ENCODE data around the gene PRKD2.
"Not testable (repeated sequence)": the region's sequence is repeated elsewhere in the genome, so short reads cannot be mapped to it uniquely, and the experiment has no call there.

The PRKD2 gene

DNA sequence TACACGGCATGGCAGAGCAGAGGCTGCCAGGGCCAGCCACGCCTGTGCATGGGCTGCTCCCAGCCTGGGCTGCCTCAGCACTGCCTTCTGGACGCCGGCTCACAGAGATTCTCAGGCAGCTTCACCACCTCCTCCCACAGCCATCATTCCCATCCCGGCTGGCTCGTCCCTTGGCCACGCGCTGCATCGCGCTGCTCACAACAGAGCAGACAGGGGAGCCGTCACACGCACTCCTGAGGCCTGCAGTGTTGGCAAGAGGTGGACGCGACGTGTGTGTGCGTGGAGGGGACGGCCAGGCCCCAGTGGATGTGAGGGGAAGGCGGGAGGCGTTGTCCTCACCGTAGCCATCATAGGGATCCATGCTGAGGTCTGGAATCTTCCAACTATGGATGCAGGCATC lies 7.6 kb upstream of the PRKD2 start:
- no peak for DNase-seq (ENCODE audit: low read depth)

DNA sequence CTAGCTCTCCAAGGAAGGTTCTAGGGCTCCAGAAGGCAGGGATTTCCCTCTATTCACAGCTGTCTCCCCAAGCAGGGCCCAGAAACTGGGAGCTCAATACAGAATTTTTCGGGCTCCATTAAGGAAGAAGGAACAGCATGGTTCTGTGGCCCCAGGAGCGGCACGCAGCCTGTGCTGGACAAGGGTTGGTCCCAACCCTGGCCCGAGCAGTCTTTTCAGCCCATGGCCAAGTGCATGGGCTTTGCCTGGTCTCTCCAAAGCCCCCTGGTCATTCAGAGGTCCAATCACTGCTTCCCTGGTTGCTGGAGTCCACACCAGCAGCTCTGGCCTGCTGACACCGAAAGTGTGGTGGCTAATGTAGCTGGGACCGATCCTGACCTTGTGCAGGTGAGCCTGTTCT lies 6.6 kb upstream of the PRKD2 start:
- no peak for DNase-seq (ENCODE audit: low read depth)

DNA sequence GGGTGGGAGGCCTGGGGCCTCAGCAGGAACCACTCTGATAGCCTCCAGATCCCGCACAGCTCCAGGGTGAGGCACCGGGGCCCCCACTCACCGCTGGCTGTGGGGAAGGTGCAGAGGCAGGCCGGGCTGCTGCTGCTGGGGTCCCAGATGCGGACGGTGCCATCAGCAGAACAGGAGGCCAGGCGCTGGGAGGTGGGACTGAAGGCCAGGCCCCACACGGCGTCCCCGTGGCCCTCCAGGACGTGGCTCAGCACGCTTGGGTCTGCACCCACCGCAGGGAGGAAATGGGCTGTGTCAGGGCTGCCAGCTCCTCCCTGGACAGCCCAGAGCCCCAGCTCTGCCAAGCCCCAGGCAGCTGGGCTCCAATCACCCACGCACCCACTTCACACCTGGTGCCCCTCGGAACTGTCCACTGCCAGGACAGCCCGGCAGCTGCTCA lies 6.1 kb upstream of the PRKD2 start:
- DNase-seq (ENCODE audit: low read depth): no peak

DNA sequence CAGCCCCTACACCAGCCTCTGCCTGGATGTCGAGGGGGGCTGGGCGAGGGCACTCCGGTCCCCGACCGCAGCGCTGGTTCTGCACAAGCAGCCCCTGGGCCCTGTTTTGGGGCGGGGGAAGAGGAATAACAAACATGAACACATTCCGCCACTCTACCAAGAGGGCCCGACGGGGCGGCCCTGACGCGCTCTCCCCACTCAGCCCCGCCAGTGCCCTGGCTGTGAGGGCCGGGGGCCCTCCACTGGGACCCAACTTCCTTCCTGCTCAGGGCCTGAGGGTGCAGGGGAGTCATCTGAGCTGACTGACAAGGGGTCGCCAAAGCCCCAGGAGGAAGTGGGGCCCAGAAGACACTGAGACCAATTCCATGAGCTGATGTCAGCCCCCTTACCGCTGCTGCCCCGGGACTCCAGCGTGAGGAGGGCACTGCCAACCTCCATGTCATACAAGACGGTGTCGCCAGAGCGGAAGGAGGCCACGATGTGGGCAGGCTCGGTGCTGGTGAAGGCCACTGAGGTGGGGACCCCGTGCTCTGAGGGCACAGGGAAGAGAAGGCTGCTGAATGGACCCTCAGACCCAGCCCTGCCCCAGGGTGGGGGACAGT lies 5.6 kb upstream of the PRKD2 start:
- DNase-seq (ENCODE audit: low read depth): no peak

DNA sequence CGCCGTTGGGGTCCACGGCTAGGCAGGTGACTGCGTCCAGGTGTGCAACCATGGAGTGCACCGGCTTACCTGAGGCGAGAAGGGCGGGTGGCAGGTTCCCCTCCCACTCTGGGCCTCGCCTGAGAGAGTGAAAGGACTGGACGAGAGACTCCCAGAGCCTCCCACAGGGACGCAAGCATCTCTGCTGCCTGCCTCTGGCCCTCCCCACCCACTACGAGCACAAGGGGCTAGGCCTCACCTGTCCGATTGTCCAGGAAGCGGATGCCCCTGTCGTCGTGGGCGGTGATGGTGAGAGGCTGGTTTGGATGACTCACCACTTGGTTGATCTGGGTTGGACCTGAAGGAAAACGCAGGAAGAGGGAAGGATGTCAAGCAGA lies 5.1 kb upstream of the PRKD2 start:
- no peak for DNase-seq (ENCODE audit: low read depth)

DNA sequence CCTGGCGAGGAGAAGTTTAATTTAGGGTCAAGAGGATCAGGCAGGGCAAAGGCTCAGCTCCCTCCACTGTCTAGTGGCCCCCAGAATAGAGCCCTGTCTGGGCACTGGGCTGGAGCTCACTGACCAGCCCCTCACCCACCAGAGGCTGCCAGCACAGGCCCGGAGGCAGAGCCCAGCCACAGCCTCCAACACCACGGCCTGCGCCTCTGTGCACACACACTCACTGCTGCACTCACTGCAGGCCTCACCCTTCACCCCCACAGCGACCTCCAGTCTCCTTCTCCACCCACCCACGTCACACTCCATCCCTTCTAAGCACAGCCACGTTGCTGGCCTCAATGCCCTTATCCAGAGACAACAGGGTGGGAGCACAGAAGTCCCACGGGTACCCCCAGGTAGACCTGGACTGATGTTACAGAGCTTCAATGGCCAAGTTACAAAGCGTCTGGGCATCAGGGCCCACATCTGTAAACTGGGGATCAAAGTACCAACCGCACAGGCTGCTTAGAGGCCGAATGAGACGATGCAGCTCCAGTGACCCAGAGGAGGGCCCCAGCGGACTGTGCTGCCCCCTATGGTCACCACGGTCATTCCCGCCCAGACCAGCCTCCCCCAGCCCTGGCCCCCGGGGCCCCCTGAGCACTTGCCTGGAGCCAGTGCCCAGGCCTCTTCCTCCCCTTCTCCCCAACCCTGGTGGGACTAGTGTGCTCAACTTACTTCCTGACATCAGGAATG lies 4.5 kb upstream of the PRKD2 start:
- DNase-seq (ENCODE audit: low read depth): no peak

DNA sequence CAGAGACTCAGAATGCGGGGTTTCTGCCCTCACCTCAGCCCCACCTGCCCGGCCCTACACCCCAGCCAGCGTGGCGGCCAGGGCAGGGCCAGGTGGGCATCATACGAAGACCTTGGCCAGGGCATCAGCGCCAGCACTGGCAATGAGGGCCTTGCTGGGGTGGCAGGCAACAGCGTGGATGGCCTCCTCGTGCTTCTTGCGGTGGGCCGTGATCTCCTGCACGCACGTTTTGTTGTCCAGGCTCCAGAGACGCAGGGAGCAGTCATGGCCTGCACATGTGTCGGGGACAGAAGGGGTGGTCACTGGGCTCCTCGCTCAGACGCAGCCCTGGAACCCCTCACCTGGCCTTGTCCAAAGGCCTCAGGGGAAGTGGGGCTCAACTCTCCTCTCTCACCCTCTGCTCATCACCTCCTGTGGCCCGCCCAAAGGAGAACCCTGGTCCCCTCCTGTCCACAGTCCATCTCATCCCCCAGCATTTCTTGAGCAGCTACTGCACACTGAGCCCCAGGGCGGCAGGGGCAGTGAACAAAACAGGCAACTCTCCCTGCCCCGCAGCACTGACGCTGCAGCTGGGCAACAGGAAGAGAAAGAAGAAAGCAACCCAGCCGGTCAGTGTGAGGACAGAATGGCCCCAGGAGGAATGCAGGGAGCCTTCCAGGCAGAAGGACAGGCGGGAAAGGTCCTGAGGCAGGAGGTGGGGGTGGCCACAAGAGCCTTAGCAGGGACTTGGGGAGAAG lies 3.8 kb upstream of the PRKD2 start:
- no peak for DNase-seq (ENCODE audit: low read depth)

DNA sequence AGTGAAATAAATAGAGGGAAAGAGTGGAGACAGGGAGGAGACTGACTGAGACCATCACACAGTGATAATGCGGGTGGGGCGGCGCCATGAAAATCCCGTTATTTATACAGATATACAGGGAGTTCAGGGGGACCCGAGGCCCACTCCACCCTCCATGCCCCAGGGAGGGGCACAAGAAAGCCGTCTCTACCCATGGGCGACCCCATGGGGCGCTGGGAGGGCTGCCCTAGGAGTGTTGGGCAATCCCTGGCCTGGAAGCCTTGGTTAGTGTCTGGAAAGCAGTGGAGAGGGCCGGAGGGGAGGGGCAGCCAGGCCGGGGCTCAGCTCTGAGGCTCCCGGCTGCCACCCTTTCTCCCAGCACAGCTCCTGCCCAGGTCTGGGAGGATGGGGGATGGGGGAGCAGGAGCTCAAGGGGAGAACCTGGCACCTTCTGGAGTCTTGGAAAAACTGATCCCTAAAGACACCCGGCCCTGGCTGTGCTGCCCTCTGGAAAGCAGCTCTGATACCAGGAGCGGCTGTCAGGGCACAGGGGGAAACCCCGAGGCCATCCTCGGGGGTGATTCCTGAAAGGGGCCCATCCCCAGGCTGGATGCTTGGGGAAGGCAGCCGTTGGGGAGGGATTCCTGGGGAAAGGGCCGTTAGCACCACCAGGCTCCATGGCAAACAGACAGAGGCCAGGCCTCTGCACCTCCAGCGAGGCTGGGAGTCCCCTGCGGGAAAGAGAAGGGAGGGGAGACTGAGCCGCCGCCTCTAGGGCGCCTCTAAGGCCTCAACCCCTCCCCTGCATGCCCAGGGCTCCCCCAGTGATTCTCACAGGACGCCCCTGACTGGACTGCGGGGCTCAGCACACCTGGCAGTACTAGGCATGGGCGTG lies 3.0 kb upstream of the PRKD2 start:
- DNase-seq (ENCODE audit: low read depth): peak; percentile 64

DNA sequence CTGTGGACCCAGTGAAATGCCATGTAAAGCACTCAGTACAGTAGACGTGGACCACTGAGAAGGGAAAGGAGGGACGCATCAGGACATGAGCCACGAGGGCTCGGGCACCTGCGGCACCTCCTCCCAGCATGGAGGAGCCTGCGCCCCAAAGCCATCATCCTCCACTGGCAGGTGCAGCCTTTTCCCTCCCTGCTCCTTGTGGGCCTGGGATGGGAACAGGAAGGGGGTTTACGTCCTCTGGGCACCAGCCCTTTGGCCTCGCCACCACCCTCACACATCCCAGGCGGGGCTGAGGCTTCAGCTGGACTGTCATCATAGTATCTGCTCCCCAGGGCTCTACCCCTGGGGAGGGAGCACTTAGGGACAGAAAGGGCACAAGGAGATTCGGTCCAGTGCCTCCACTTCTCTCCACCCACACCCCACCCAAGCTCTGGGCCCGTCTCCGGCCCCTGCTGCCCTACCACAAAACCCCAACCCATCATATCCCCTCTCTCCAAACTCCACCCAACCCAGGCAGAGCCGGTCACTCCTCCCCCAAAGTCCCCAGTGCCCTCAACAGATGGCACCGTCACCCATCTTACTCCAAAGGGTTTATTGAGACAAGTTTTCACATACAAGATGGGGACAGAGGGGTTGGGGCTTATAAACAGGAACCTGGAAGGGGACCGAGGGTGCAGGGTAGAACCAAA lies 2.2 kb upstream of the PRKD2 start:
- DNase-seq (ENCODE audit: low read depth): no peak

DNA sequence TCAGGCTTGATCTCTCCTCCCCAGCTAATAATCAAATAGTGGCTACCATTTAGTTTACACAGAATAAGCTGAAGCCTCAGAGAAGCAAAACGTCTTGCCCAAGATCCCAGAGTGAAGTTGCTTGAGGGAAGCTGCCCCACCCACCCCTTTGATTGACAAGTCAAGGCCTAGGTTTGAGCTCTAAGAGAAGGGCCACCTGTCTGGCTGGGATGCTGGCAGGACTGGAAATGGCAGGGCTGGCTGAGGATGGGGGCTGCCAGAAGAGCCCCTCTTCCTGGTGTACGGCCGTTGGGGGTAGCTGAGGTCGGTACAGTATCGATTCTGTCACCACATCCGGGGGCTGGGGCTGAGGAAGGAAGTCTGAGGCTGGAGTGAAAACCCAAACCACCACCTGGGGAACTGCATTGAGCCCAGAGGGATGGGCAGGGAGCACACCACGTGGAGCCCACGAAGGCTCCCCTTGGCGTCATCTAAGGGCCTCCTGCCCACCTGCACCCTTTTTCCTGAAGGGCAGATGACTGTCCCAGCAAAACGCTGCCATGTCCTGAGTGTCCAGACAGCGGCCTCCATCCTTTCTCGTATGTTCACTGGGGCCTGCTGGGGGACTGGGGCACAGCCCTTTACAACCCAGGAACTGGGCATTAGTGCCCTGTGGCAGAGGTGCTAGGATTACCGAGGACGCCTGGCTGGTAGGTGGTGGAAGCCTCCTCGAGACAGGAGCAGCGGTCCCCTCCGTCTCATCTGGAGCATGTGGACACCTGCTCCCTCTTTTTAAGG lies 1.4 kb upstream of the PRKD2 start:
- peak; percentile 66 for DNase-seq (ENCODE audit: low read depth)

DNA sequence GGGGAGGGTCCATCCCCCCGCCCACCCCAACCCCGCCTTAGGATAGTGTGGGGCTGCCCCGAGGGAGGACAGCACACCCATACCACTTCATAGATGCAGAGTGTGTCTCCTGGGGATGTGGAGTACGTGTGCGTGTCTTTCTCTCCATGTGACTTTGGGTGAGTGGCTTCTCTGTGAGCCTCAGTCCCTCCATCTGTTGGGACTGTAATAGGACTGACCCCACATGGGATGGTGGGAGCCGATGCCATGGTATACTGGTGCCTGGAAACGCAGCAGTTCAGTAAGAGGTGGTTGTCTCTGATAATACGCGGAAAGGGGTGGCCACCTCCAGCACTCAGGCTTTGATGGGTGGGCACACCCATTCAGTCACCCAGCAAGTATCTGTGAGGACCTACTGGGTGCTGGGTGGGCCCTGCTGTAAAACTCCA lies 816 bp upstream of the PRKD2 start:
- DNase-seq (ENCODE audit: low read depth): no peak

DNA sequence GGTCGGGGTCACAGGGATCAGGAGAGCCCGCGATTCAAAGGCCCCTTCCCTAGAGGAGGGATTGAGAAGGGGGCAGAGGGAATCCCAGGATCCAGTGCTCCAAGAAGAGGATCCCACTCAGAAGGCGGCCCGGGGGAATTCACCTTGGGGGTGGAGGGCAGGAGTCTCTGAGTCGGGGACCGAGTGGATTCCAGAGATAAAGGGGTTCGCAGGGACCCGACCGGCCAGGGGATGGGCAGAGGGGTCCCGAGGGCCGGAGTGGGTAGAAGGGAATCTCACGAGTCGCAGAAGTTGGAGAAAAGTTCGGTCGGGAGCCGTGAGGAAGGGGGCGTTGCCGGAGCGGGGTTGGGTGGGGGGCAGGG lies 261 bp downstream of the PRKD2 start:
- no peak for DNase-seq (ENCODE audit: low read depth)

DNA sequence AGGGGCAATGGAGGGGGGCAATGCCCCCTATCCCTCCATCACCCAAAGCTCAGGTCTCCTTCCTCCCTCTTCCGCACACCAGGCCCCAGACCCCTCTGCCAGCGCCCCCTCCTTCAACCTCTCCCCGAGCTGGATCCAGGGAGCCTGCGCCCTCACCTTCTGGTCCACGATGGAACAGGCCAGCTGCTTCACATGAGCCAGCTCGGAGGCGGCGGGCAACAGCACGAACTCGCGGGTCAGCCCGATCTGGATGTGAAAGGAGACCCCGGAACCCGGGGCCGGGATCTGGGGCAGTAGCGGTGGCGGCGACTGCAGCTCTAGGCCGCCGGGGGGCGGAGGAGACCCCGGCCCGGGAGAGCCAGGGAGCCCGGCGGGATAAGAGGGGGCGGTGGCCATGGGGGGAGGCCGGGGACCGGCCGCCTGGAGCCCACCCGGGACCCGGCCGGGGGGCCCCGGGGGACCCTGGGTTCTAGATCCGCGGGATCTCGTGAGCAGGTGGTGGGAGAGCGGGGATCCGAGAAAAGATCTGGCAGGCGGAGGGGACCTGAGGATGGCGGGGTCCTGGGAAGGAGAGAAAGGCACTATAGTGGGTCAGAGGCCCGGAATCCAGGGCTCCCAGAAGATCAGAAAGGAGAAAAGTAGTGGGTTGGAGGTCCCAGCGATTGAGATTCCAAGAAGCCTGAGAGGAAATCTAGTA lies 791 bp downstream of the PRKD2 start:
- no peak for DNase-seq (ENCODE audit: low read depth)

DNA sequence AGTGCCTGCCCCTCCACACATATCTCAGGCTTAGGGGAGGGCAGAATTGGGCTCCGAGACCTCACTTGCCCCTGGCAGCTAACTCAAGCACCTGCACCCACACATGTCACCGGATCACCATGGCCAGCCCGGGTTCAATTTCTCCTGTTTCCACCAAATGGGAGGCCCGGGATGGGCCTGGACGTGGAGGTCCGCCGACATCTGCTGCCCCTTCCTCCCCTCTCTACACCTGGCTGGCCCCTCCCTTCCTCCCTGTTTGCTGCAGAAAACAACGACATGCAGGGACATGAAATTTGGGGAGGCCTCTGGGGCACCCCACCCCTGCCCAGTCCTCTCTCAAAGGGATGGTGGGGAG lies 1.3 kb downstream of the PRKD2 start:
- no peak for DNase-seq (ENCODE audit: low read depth)

DNA sequence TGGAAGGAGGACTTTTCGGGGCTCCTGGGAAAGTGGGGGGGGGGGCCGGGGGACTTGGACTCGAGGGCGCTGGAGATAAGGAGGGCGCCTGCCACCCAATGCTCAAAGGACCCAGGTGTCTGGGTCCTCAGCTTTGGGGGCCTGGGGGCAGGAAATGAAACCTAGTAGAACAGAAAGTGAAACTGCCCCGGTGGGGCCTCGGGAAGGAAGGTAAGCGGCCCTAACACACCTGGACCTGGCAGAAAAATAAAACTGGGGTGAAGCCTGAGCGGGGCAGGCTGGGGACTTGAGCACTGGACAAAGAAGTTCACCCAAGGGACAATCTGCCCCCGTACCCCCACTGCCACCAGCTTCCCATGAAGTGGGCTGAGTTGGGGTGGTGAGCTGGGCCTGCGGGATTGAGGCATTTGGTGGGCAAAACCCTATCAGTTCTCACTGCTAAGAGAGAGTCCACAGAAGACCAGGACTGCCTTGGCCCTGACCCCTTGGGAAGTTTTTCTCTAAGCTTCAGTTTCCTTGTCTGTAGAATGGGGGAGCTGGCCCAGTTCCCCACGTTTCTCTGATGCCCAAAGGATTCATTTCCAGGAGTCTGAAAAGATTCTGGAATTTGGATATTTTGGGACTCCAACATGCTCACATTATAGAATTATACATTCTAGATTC lies 2.3 kb downstream of the PRKD2 start:
- DNase-seq (ENCODE audit: low read depth): no peak

DNA sequence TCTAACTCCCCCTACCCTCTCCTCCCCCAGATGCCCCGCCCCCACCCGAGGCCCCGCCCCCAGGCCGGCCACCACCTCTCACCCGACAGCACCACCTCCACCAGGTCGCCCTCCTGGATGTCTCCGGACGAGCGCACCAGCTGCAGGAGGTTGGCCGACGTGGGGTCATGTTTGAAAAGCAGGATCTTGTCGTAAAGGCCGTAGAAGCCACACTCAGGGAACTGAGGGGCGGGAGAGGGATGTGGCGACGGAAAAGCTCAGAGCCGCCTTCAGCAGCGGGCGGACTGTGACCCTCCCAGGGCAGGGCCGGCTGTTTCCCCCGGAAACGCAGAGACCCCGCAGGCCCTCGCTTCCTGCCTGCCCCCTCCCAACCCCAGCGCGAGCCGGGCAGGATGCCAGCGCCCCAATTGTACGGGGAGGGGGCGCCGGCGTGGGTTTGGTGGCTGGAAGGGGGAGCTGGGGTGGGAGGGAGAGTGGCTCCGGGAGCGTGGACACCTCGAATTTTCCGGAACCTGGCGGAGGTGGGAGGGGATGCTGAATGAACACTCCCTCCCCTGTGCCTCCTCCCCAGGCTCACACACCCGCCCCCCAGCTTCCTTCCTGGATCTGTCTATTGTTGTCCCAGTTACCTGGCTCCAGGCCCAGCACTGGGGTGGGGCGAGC lies 3.0 kb downstream of the PRKD2 start:
- DNase-seq (ENCODE audit: low read depth): peak; percentile 74

DNA sequence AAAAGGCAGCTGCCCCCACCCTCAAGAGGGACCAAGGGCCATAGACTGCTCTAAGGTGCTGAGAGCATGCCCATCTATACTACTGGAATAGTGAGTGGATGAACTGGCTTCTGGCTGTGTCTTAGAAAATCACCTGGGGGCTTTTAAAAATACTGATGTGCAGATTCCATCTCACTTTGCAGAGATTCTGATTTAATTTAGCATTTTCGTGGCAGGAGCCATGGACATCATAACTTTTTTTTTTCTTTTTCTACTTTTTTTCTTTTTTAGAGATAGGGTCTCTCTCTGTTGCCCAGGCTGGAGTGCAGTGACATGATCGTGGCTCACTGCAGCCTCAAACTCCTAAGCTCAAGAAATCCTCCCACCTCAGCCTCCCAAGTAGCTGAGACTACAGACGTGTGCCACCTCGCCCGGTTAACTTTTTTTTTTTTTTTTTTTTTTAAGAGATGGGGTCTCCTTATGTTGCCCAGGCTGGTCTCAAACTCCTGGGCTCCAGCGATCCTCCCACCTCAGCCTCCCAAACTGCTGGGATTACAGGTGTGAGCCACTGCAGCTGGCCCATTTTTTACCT lies 4.1 kb downstream of the PRKD2 start:
- not testable (repeated sequence) for DNase-seq (ENCODE audit: low read depth)

DNA sequence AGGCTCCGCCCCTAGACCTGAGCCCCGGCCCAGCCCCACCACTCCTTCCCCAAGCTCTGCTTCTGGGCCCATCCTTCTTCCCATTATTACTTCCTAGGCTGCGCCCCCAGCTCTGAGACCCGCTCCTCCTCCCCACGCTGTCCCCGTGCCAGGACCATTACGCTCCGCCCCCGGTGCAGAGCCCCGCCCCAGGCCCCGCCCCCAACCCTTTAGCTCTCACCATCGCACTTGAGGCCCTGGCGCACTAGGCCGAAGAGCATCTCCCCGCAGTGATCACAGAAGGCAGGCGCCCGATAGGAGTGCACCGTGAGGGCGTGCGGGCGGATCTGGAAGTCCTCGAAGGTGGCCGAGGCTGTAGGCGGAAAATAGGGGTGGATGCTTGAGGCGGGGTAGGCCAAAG lies 6.2 kb downstream of the PRKD2 start:
- no peak for DNase-seq (ENCODE audit: low read depth)
